ENCODE measurements around the gene SH3YL1.

Gene SH3YL1

DNA sequence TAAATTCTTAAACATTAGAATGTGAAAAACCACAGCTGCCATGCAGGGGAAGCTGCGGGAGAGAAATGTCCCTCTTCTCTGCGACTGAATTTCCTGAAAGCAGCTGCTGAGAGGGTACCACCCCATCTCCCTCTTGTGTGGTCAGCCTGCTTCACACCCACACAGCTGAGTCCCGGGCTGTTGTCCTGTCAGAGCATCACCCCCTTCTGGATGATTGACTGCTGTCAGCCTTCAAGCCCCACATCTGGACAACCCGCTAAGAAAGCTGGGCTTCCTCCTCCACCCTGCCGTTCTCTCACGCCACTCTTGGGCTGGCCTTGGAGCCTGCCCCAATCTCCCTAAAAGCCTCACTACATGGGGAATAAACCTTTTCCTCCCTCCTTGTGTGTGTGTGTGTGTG is 26.0 kb downstream of the SH3YL1 start:
- H3K4me3 ChIP-seq (ENCODE audit: extremely low read depth, insufficient read depth, low read length, poor library complexity, severe bottlenecking): no peak overlapping the region
- no peaks in the 10 kb centered on the region for H3K9me3 ChIP-seq (ENCODE audit: control insufficient read depth, low read length)
- H3K36me3 ChIP-seq (ENCODE audit: control insufficient read depth, insufficient read depth, low read length): no peaks in the 10 kb centered on the region
- no peak overlapping the region for H3K27ac ChIP-seq (ENCODE audit: low read depth, low read length, severe bottlenecking)
- 84 to 90% methylated on average over 4 of the region's 6 CpGs for WGBS, 2 experiments (ENCODE audit: insufficient coverage in 2 of 2)
- H3K4me1 ChIP-seq (ENCODE audit: control insufficient read depth, insufficient read depth, low read length, poor library complexity, severe bottlenecking): no peaks in the 10 kb centered on the region

DNA sequence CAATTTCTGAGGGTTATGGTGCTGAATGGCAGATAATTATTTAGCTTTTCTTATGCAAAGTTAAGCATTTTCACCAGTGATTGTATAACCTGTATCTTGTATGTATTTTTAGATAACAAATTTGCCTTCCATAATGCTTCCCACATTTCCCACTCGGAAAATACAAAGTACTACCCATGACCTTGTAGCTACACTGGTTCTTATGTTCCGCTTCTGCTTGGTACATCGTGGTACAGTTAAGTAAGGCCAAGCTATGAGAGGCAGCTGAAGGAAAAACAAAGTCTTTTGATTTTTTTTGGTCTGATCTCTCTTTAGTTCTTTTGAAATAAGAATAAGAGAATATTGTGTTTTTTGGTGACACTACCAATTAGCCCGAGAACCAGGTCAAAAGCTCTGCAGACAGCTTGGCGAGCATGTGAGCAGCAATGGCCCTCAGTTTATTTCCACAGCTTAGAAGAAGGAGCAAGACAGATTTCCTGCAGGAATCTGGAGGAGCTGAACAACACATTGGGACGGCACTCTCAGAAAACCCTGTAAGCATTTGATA is 26.8 kb downstream of the SH3YL1 start:
- H3K4me1 ChIP-seq (ENCODE audit: control insufficient read depth, insufficient read depth, low read length, poor library complexity, severe bottlenecking): no peaks in the 10 kb centered on the region
- H3K27ac ChIP-seq (ENCODE audit: low read depth, low read length, severe bottlenecking): no peak overlapping the region
- no peak overlapping the region for H3K4me3 ChIP-seq (ENCODE audit: extremely low read depth, insufficient read depth, low read length, poor library complexity, severe bottlenecking)
- 94 to 98% methylated on average over 3 to 4 of the region's 6 CpGs for WGBS, 2 experiments (ENCODE audit: insufficient coverage in 2 of 2)
- no peaks in the 10 kb centered on the region for H3K36me3 ChIP-seq (ENCODE audit: control insufficient read depth, insufficient read depth, low read length)
- no peaks in the 10 kb centered on the region for H3K9me3 ChIP-seq (ENCODE audit: control insufficient read depth, low read length)

DNA sequence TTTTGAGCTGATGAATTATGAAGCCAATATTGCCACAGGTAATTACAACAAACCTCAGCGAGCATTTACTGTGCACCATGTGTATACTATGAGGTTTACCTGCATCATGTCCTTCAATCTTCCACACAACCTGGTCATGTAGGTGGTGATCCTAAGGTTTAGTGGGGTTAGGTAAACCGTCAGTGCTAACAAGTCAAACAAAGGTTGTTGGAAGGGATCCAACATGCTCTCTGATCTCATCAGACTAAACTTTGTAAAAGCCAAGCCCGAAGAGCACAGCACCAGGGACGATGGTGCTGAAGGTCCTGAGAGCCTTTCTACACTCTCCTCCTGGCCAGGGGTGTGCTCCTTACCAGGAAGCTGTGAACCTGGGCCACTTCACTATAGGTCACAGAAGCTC is 29.4 kb downstream of the SH3YL1 start:
- WGBS, 2 experiments (ENCODE audit: insufficient coverage in 2 of 2): 86 to 89% methylated on average over 3 of the region's 4 CpGs
- H3K4me3 ChIP-seq (ENCODE audit: extremely low read depth, insufficient read depth, low read length, poor library complexity, severe bottlenecking): no peak overlapping the region
- H3K4me1 ChIP-seq (ENCODE audit: control insufficient read depth, insufficient read depth, low read length, poor library complexity, severe bottlenecking): no peaks in the 10 kb centered on the region
- no peaks in the 10 kb centered on the region for H3K36me3 ChIP-seq (ENCODE audit: control insufficient read depth, insufficient read depth, low read length)
- no peaks in the 10 kb centered on the region for H3K9me3 ChIP-seq (ENCODE audit: control insufficient read depth, low read length)
- H3K27ac ChIP-seq (ENCODE audit: low read depth, low read length, severe bottlenecking): no peak overlapping the region

DNA sequence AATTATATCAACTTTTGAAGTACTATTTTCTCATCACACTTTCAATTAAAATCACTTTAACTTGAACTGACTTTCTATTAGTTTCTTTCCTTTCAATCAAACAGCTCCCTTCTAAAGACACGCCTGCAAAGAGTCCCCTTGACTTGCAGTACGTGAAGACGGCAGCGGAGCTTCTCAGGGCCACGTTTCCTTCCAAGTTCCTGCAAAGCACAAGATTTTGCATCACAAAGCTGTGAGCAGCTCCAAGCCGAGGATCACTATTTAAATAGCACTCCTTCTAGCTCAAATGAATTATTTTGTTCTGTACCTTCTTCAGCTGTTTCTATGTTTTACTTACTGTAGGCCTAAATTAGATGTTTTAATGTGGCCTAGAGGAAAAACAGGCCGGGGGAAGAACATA is 30.8 kb downstream of the SH3YL1 start:
- H3K9me3 ChIP-seq (ENCODE audit: control insufficient read depth, low read length): no peaks in the 10 kb centered on the region
- H3K36me3 ChIP-seq (ENCODE audit: control insufficient read depth, insufficient read depth, low read length): no peaks in the 10 kb centered on the region
- no peaks in the 10 kb centered on the region for H3K4me1 ChIP-seq (ENCODE audit: control insufficient read depth, insufficient read depth, low read length, poor library complexity, severe bottlenecking)
- H3K27ac ChIP-seq (ENCODE audit: low read depth, low read length, severe bottlenecking): no peak overlapping the region
- 46 to 64% methylated on average over 5 of the region's 7 CpGs for WGBS, 2 experiments (ENCODE audit: insufficient coverage in 2 of 2)
- no peak overlapping the region for H3K4me3 ChIP-seq (ENCODE audit: extremely low read depth, insufficient read depth, low read length, poor library complexity, severe bottlenecking)

DNA sequence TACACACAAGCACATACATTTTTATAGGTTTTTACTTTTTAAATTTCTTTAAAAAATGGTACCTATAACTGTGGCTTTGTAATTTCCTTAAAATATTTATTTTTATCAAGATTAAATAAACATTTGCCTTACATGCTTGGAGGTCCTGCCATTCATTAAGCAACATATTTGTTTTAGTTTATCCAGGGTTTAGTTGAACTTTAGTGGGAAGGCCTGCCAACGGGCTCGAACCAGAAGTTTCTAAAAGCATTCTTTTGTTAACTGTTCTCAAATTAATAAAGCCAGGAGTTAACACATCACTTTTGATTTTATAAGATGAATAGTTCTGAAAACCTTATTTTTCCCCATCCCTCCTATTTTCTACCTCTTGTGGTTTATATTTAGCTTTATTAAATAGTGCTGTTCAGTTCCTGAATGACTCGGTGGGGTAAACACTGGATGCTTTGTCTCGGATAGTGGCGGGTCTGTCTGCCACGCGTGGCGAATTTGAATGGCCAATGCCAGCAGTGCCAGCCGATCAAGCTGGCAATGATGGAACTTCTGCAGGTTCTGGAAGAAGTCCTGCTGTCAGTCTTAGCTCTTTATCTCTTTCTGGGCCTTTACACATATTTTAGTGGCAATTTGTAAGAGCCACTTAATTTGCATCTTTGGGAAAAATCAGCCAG is 32.2 kb downstream of the SH3YL1 start:
- H3K27ac ChIP-seq (ENCODE audit: low read depth, low read length, severe bottlenecking): no peak overlapping the region
- 93 to 97% methylated on average over 5 of the region's 9 CpGs for WGBS, 2 experiments (ENCODE audit: insufficient coverage in 2 of 2)

DNA sequence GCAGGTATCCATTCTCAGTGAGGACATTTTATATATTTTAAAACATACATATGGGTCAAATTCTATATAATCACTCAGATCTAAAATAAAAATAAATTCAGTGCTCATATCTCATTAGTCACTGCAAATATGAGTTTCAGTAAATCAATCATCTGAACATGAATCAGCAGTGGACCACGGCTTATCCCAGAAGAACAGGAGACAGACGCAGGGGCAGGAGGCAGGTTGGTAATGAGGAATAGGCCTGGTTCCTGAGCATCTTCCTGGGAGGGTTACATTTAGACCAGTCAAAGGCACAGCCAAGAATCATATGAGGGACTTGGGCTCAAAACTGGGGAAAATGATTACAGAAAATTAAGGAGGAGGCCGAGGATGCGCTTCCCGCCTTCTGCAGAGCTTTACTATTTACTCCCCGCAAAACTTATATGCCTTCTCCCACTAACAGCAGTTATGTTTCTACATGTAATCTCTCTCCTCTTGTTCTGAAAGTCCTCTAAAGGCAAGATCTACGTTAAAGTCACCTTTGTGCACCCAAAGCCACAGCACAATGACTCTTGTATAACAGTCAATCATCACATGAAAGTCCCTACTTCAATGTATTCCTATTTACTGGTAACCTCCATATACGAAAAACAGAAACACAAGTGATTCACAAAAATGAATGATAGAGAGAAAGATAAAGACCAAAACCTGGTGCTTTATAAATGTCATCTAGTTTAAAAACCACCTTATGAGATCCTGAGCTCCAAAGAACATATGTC is 35.1 kb downstream of the SH3YL1 start:
- no peak overlapping the region for H3K27ac ChIP-seq (ENCODE audit: low read depth, low read length, severe bottlenecking)
- peaks cover 9% of the 10 kb centered on the region for H3K36me3 ChIP-seq (ENCODE audit: control insufficient read depth, insufficient read depth, low read length)
- no peak overlapping the region for H3K4me3 ChIP-seq (ENCODE audit: extremely low read depth, insufficient read depth, low read length, poor library complexity, severe bottlenecking)
- WGBS, 2 experiments (ENCODE audit: insufficient coverage in 2 of 2): 91 to 98% methylated on average over 6 of the region's 8 CpGs
- H3K9me3 ChIP-seq (ENCODE audit: control insufficient read depth, low read length): no peaks in the 10 kb centered on the region
- H3K4me1 ChIP-seq (ENCODE audit: control insufficient read depth, insufficient read depth, low read length, poor library complexity, severe bottlenecking): no peaks in the 10 kb centered on the region

More for the DNA sequence above, 32.2 kb downstream of the SH3YL1 start:
- H3K36me3 ChIP-seq (ENCODE audit: control insufficient read depth, insufficient read depth, low read length): peaks cover 5% of the 10 kb centered on the region
- H3K9me3 ChIP-seq (ENCODE audit: control insufficient read depth, low read length): no peaks in the 10 kb centered on the region
- no peak overlapping the region for H3K4me3 ChIP-seq (ENCODE audit: extremely low read depth, insufficient read depth, low read length, poor library complexity, severe bottlenecking)
- no peaks in the 10 kb centered on the region for H3K4me1 ChIP-seq (ENCODE audit: control insufficient read depth, insufficient read depth, low read length, poor library complexity, severe bottlenecking)

DNA sequence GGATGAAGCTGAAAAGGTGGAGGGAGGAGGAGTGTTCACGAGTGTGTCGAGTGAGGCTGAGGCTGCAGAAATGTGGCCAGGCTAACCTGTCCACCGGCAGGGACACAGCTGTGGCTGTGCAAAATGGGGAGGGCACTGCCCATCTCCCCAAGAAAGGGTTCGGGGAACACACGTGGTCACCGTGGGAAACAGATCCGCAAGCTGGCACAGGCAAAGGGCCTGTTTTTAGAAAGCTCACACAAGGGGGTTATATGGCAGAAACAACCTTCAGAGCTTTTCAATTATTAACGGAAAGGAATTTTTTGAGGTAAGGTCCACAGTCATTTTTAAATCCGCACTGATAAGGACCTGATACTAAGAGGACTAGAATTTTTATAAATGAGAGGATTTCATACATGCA is 35.7 kb downstream of the SH3YL1 start:
- 93 to 100% methylated on average over 4 to 5 of the region's 9 CpGs for WGBS, 2 experiments (ENCODE audit: insufficient coverage in 2 of 2)
- Histone ChIP-seq H3K4me1 (ENCODE audit: control insufficient read depth, insufficient read depth, low read length, poor library complexity, severe bottlenecking) (no peaks in the 10 kb centered on the region), H3K4me3 (ENCODE audit: extremely low read depth, insufficient read depth, low read length, poor library complexity, severe bottlenecking) (no peak overlapping the region), H3K27ac (ENCODE audit: low read depth, low read length, severe bottlenecking) (no peak overlapping the region), H3K36me3 (ENCODE audit: control insufficient read depth, insufficient read depth, low read length) (peaks cover 11% of the 10 kb centered on the region), H3K9me3 (ENCODE audit: control insufficient read depth, low read length) (no peaks in the 10 kb centered on the region)

DNA sequence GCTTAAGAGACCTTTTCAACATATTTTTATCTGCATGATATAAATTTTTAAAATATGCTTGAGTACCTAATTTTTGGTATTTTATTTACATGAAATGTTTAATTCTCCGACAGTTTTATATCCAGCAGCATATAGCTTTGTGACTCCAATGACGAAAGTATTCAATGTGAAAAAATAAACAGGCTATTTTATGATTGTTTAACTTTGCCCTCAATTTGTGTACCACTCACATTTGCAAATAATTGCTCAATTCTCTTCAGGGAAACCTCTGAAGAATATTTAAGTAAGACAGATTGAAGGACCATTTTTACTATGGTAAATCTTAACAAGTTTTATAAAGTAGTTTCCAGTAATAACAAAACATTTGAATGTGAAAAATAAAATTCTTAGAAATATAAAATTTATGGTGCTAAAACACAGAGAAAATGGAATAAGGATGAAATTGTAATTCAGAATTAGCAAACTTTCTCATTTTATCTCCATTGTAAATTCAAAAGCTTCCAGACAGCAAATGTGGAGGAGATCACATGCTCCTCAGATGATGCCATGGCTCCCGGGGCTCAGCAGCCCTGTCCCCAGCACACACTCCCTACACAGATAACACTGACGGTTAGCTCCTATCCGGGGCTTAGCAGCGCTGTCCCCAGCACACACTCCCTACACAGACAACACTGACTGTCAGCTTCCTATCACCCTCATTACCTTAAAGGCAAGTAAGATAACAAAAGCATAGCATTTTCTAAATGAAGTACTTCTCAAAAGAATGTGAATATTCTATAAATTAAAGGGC is 39.7 kb downstream of the SH3YL1 start:
- H3K9me3 ChIP-seq (ENCODE audit: control insufficient read depth, low read length): no peaks in the 10 kb centered on the region
- H3K27ac ChIP-seq (ENCODE audit: low read depth, low read length, severe bottlenecking): no peak overlapping the region
- H3K4me1 ChIP-seq (ENCODE audit: control insufficient read depth, insufficient read depth, low read length, poor library complexity, severe bottlenecking): no peaks in the 10 kb centered on the region
- 83 to 100% methylated on average over 2 to 3 of the region's 6 CpGs for WGBS, 2 experiments (ENCODE audit: insufficient coverage in 2 of 2)
- no peak overlapping the region for H3K4me3 ChIP-seq (ENCODE audit: extremely low read depth, insufficient read depth, low read length, poor library complexity, severe bottlenecking)
- H3K36me3 ChIP-seq (ENCODE audit: control insufficient read depth, insufficient read depth, low read length): peaks cover 15% of the 10 kb centered on the region

DNA sequence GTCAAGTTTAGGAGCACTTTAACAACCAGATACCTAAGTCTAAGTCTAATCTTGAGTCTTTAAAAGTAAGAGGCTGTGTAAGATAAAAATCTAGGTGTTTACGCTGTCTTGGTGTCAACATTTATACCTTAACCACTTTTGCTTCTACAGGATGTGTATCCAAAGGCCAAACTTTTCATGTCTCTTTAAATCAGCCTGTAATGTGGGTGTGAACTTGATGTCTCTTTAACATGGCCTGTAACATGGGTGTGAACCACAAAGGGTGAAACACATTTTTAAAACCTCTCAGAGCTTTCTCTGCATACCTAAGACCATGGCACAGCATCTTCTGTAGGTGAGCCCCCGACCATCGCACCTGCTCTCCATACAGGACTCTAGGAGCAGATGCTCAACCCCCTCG is 40.4 kb downstream of the SH3YL1 start:
- H3K36me3 ChIP-seq (ENCODE audit: control insufficient read depth, insufficient read depth, low read length): peaks cover 15% of the 10 kb centered on the region
- H3K27ac ChIP-seq (ENCODE audit: low read depth, low read length, severe bottlenecking): no peak overlapping the region
- 100% methylated on average over 2 of the region's 4 CpGs; no CpG with 5 or more reads in 1 of the 2 experiments for WGBS, 2 experiments (ENCODE audit: insufficient coverage in 2 of 2)

DNA sequence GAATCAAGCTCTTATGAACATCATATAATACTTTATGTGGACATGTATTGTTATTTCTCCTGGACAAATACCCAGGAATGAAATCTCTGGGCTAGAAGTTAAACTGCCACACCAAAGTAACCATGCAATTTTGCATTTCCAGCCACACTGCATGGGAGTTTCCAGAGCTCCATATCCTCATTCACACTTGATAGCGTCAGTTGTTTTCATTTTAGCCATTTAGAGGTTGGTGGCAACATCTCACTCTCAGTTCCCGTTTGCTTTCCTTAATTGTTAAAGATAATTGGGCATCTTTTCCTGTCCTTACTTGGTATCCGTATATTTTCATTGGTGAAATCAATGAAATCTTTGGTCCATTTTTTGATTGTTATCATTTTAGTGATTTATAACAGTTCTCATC is 47.8 kb downstream of the SH3YL1 start:
- H3K9me3 ChIP-seq (ENCODE audit: control insufficient read depth, low read length): no peaks in the 10 kb centered on the region
- no peaks in the 10 kb centered on the region for H3K4me1 ChIP-seq (ENCODE audit: control insufficient read depth, insufficient read depth, low read length, poor library complexity, severe bottlenecking)
- WGBS, 2 experiments (ENCODE audit: insufficient coverage in 2 of 2): 83 to 91% methylated on average over 1 to 2 of the region's 3 CpGs
- H3K27ac ChIP-seq (ENCODE audit: low read depth, low read length, severe bottlenecking): no peak overlapping the region
- H3K4me3 ChIP-seq (ENCODE audit: extremely low read depth, insufficient read depth, low read length, poor library complexity, severe bottlenecking): no peak overlapping the region
- no peaks in the 10 kb centered on the region for H3K36me3 ChIP-seq (ENCODE audit: control insufficient read depth, insufficient read depth, low read length)

More for the DNA sequence above, 40.4 kb downstream of the SH3YL1 start:
- Histone ChIP-seq H3K4me3 (ENCODE audit: extremely low read depth, insufficient read depth, low read length, poor library complexity, severe bottlenecking) (no peak overlapping the region), H3K4me1 (ENCODE audit: control insufficient read depth, insufficient read depth, low read length, poor library complexity, severe bottlenecking) (no peaks in the 10 kb centered on the region), H3K9me3 (ENCODE audit: control insufficient read depth, low read length) (no peaks in the 10 kb centered on the region)
